Gastrocnemius medialis (tissue), 4 donors: ENCODE results near the gene KCNK13.

ENCODE experiments used
- CTCF ChIP-seq, 5 experiments: fragments of 450-650 bp in 3 of 5; fragments of 200-600 bp in 2 of 5; sonication (generic) in 2 of 5; IDR thresholded peaks in 4 of 5; conservative IDR thresholded peaks in 1 of 5; 1 replicate in 4 of 5; 2 replicates in 1 of 5; pipeline ENCODE4 v1.5.1; 2016 to 2019; ENCODE audit warnings: antibody characterized with exemption in 5 of 5, mild to moderate bottlenecking in 3 of 5, moderate library complexity in 3 of 5
- POLR2A ChIP-seq, 2 donors: fragments of 450-650 bp; IDR thresholded peaks; one replicate each; pipeline ENCODE4 v1.6.1; 2017; ENCODE audit warnings: antibody characterized with exemption in 2 of 2, mild to moderate bottlenecking in 2 of 2, moderate library complexity in 2 of 2

- TF ChIP-seq CTCF (IDR thresholded peaks at IDR 0.05 in 4 of 5, conservative IDR thresholded peaks at IDR 0.05 in 1 of 5), result no peak
- TF ChIP-seq POLR2A (IDR thresholded peaks at IDR 0.05), result no peak
Measured at GRCh38 chr14:90061685-90062126, at the start of gene KCNK13.
